GM18511 (cell line): ENCODE results near the gene RHBDF1.
"Not testable (repeated sequence)": the region's sequence is repeated elsewhere in the genome, so short reads cannot be mapped to it uniquely, and the experiment has no call there.

Experiments used
- ATAC-seq: cut with Tn5 transposase; IDR thresholded peaks from one replicate; pipeline ENCODE4 v1.9.1; 2021; ENCODE audit warnings: mild to moderate bottlenecking, moderate library complexity; ENCODE audit not compliant: unreplicated experiment

The RHBDF1 gene

GRCh38 chr16:38941-39892, 33.2 kb downstream of the RHBDF1 start:
- peak; percentile 86 for ATAC-seq

- not testable (repeated sequence) for ATAC-seq
Observed at GRCh38 chr16:38206-38605, 34.2 kb downstream of the RHBDF1 start.

DNA sequence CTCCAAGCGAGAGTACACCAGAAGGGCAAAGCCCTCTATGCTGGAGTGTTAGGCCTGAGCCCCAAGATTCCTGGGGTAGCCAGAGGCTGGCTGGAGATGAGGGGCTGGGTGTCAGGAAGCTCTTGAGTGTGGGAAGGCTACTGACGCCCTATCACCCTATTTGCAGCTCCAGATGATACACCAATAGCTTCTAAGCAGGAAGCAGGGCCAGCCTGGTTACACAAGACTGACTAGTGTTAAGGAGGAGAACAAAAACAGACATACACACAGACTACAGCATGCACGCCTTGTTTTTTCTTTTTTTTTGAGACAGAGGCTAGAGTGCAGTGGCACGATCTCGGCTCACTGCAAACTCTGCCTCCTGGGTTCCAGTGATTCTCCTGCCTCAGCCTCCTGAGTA, 34.9 kb downstream of the RHBDF1 start:
- ATAC-seq, result no peak

- no peak for ATAC-seq
Observed at GRCh38 chr16:36336-36984, 36.0 kb downstream of the RHBDF1 start.

GRCh38 chr16:35678-36305, 36.6 kb downstream of the RHBDF1 start:
- ATAC-seq, result no peak

DNA sequence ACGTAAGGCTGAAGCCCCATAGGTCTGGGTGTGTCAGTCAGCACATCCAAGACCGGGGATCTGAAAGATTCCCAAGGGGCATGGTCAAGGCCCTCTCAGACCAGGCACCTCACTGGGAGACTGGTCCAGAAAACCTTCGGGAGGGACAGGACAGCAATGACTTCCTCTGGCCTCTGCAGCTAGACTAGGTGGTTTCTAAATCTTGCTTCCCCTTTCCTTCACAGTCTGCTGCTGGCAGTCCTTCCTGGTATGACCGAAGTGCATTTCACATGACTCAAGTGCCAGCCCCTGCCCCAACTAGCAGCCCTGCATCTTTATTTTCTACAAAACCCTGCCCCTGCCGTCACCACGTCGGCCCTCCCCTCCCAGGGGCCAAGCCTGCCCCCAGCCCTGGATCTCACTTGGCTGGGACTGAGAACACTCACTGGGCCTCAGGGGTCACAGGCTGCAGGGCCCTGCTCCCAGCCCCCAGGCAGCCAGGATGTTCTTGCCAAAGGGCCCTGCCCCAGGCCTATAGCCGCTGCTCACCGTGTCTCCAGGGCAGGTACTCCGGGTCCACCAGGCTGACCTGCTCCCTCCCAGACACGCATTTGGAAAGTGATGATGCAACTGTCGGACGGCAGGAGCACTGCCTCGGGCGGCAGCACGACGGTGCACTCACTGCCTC, 37.3 kb downstream of the RHBDF1 start:
- no peak for ATAC-seq

GRCh38 chr16:34648-34987, 37.8 kb downstream of the RHBDF1 start:
- ATAC-seq, result no peak

- ATAC-seq, result no peak
Observed at GRCh38 chr16:33877-34647, 38.4 kb downstream of the RHBDF1 start.

- not testable (repeated sequence) for ATAC-seq
Observed at GRCh38 chr16:33154-33876, 39.1 kb downstream of the RHBDF1 start.

GRCh38 chr16:30627-31026, 41.8 kb downstream of the RHBDF1 start:
- not testable (repeated sequence) for ATAC-seq

- ATAC-seq, result peak; percentile 80
Observed at GRCh38 chr16:25926-26348, 46.5 kb downstream of the RHBDF1 start.

DNA sequence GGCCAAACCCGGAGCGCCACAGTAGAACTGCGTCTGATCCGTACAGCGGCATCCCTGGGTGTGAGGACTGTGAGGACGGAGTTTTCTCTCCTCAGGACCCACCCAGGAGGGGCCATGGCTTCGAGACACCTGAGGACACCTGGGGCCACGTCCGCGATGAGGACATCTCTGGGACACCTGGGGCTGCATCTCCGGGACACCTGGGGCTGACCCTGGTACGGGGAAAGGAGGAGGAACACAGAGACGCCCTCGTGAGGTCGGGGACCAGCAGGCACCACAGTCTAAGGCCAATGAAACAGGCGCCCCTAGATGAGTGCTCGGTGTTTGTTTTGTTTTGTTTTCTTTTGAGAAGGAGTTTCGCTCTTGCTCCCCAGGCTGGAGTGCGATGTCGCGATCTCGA, 48.3 kb downstream of the RHBDF1 start:
- ATAC-seq, result not testable (repeated sequence)

DNA sequence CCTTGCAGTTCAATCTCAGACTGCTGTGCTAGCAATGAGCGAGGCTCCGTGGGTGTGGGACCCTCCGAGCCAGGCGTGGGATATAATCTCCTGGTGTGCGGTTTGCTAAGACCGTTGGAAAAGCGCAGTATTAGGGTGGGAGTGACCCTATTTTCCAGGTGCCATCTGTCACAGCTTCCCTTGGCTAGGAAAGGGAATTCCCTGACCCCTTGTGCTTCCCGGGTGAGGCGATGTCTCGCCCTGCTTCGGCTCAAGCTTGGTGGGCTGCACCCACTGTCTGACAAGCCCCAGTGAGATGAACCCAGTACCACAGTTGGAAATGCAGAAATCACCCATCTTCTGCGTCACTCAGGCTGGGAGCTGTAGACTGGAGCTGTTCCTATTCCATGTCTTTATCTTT, 51.5 kb downstream of the RHBDF1 start:
- not testable (repeated sequence) for ATAC-seq

DNA sequence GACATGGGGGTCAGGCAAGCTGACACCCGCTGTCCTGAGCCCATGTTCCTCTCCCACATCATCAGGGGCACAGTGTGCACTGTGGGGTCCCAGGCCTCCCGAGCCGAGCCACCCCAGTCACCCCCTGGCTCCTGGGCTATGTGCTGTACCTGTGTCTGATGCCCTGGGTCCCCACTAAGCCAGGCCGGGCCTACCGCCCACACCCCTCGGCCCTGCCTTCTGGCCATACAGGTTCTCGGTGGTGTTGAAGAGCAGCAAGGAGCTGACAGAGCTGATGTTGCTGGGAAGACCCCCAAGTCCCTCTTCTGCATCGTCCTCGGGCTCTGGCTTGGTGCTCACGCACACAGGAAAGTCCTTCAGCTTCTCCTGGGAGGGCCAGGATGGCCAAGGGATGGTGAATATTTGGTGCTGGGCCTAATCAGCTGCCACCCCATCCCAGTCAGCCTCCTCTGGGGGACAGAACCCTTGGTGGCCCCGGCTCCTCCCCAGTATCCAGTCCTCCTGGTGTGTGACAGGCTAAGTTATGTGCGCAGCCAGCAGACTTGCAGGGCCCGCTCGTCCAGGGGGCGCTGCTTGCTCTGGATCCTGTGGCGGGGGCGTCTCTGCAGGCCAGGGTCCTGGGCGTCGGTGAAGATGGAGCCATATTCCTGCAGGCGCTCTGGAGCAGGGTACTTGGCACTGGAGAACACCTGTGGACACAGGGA, 55.2 kb downstream of the RHBDF1 start:
- not testable (repeated sequence) for ATAC-seq

GRCh38 chr16:10772-11171, 61.7 kb downstream of the RHBDF1 start:
- ATAC-seq, result not testable (repeated sequence)

DNA sequence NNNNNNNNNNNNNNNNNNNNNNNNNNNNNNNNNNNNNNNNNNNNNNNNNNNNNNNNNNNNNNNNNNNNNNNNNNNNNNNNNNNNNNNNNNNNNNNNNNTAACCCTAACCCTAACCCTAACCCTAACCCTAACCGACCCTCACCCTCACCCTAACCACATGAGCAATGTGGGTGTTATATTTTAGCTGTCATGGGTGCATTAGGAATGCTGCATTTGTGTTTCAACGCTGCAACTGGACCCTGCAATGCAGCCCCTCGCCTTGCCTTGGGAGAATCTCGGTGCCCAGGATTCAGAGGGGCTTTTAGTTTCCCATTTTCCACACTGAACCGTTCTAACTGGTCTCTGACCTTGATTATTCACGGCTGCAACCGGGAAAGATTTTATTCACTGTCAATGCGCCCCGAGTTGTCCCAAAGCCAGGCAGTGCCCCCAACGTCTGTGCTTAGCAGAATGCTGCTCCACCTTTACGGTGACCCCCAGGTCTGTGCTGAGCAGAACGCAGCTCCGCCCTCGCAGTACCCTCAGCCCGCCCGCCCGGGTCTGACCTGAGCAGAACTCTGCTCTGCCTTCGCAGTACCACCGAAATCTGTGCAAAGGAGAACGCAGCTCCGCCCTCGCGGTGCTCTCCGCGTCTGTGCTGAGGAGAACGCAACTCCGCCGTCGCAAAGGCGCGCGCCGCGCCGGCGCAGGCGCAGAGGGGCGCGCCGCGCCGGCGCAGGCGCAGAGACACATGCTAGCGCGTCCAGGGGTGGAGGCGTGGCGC, 62.3 kb downstream of the RHBDF1 start:
- no peak for ATAC-seq
